NOMO-1 treated with DMSO at 0.1 percent for 48 hours (cell line): ENCODE results near the gene COL13A1.

Experiments used
- DNase-seq: peaks from one replicate; lab custom pipeline; 2025; ENCODE audit not compliant: unreplicated experiment; lab: John Stamatoyannopoulos, UW

The COL13A1 gene

DNA sequence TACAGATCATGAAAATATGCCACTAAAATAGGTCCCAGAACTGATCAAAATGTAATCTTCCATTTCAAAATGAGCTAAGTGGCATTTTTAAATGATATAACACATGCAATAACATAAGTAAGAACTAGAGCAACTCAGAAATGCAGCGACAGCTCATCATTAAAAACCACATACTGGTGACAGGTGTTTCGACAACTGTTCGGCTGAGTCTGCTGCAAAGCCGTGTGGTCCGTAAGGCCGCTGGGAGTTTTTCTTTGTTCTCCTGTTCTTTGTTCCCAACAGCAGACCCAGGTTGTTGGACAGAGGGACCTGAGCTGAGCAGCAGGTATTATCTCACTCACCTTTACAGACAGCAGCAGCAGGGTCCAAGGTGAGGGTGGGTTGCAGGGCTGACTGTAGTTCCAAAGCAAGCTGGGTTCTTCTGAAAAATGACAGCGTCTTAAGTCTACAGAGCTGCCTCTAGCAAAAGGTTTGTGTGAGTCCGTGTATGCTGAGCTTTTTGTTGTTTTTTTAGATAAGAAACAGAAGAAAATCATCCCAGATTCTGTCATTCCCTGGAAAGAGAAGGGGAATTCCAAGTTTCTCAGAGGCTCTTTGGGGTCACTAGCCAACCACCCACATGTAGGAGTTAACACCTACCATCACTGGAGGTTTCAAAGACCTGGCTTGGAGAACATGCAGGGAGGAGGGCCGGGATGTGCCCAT lies 205.6 kb downstream of the COL13A1 start:
- DNase-seq = no peak
